ENCODE data around the gene PMEPA1.

- no peak for TF ChIP-seq POLR2A (IDR thresholded peaks at IDR 0.05)
- TF ChIP-seq CTCF (IDR thresholded peaks at IDR 0.05 in 8 of 11, conservative IDR thresholded peaks at IDR 0.05 in 3 of 11) = no peak
- TF ChIP-seq POLR2AphosphoS5 (IDR thresholded peaks at IDR 0.05) = no peak
Measured at GRCh38 chr20:57662456-57663240, 47.2 kb downstream of the PMEPA1 start.
